ENCODE measurements around the gene RPLP1.
A peak's percentile ranks its signal among the peaks of the same experiment; 100 is the strongest.

The RPLP1 gene

DNA sequence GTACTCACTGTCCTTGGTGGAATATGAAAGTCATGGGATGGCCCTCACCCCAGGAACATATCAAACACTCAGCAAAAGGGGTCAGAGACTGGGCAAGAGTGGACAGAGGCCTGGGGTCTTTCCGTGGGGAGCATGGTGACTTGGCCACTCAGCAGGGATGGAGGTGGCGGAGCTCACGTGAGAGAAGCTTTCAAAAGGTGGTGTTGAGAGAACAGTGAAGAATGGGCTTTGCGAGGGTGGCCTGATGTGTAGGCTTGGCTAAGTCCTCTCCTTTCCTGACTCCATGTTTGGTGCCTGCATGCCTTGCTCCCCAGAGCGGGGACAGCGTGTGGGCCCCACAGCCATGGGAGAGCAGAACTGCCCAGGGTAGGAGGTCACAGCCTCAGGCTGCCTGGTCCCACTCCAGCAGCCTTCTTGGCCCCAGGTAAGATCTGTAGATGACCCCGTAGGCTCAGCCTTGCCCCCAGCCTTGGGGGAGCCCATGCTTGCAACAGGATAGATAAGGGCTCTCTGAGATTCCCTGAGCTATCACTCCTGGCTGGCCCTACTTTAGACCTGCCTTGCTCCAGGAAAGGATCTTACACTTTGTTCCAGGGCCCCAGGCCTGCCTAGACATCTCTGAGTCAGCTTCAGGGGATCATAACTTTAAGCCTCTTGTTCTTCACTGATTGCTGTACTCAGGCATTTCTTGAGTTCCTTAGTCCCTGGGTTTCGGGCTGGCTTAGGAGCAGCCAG is 17.0 kb downstream of the RPLP1 start:
- no peak for DNase-seq (ENCODE audit: low spot score)

DNA sequence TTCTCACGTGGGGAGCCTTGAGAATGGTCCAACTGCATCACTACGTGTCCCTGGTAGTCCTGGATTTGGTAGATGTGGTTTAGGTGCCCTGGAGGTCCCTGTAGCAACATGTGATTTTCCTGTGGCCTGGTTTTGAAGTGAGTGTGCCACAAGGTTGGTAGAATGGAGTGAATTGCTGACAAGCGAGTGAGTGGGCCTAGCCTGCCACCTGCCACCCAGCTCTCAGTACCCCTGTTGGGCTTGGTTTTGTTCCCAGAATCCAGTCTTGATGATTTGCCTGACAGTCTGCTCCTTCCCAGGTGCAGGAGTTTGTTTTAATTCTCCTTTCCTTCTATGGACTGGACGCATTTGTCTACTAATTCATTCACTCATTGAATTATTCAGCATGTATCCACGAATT is 19.4 kb downstream of the RPLP1 start:
- DNase-seq (ENCODE audit: low spot score): no peak

DNA sequence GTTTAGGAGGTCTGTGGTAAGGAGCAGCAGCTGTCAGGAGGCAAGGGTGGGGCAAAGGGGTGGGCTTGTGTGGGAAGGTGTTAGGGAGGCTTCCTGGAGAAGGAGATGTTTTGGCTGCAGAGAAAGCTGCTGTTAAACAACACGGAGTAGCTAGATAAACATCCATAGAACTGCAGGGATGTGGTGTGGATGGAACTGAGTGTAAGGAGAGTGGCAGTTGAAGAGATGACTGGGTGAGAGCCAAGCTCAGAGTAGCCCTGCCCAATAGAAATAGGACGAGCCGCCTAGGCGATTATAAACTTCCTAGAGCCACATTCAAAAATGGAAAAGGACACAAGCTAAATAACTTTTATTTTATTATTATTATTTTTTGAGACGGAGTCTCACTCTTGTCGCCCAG is 19.9 kb downstream of the RPLP1 start:
- DNase-seq (ENCODE audit: low spot score): no peak

DNA sequence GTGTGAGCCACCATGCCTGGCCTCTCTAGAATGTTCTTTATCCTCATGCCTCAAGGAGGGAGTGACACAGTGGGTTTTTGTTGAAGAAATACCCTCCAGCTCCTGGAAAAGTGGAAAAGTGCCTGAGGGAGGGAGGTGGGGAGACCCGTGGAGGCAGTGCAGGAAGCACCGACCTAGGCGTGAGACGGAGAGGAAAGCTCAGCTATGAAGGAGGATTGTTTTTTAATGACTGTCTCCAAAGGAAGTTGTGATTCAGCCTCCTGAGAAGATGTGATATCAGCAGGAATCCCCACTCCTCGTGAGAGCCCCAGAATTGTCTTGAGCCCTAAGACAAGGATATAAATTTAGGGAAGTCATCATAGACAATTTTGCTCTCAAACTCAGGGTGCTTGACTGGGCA is 21.7 kb downstream of the RPLP1 start:
- DNase-seq (ENCODE audit: low spot score): no peak

DNA sequence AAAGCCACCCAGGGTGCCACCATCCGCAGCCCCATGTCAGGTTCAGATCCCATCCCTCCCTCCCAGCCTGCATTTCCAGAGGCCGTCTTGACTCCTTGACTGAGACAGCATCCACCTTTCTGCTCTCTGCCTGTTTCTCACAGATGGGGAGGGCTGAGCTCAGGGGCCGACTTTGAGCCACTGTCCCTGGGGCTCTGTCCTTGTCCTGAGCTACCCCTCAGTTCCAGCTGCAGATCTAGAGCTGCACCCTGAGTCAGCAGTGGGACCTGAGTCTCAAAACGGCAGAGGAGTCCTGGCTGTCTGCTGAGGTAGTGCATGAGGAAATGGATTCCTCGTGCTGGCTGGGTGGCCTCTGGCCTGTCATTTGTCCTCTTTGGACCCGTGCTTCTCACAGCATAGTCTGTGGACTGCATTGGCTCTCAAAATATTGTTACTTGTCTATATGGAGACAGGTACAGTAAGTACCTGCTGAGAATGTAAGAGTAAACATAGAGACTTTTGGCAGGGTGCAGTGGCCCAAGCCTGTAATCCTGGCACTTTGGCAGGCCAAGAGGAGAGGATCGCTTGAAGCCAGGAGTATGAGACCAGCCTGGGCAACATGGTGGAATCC is 22.3 kb downstream of the RPLP1 start:
- no peak for DNase-seq (ENCODE audit: low spot score)

DNA sequence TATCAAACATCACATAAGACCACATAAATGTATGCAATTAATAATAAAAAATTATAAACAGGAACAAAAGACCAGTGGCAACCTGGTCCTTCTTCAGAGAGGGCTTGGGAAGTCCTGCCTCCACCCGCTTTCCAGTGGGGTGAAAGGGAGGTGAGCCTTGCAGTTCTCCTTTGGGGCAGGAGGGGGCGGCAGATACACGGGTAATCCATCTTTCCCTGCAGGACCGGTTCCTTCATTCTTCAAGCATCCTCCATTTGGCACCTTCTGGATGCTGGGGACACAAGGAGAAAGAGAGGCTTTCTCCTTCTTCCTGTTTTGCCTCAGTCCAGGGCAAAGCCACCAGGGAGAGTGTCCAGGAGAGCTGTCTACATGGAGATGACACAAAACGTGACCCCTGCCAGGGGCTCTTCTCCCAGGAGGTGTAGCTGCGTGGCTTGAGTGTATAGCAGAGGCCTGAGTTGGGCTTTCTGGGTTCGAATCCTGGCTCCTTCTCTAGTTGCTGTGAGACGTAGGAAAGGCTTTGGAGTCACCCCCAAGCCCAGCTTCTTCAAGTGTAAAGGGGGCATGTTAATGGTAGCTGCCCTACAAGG is 23.2 kb downstream of the RPLP1 start:
- DNase-seq (ENCODE audit: low spot score): peak; percentile 73

DNA sequence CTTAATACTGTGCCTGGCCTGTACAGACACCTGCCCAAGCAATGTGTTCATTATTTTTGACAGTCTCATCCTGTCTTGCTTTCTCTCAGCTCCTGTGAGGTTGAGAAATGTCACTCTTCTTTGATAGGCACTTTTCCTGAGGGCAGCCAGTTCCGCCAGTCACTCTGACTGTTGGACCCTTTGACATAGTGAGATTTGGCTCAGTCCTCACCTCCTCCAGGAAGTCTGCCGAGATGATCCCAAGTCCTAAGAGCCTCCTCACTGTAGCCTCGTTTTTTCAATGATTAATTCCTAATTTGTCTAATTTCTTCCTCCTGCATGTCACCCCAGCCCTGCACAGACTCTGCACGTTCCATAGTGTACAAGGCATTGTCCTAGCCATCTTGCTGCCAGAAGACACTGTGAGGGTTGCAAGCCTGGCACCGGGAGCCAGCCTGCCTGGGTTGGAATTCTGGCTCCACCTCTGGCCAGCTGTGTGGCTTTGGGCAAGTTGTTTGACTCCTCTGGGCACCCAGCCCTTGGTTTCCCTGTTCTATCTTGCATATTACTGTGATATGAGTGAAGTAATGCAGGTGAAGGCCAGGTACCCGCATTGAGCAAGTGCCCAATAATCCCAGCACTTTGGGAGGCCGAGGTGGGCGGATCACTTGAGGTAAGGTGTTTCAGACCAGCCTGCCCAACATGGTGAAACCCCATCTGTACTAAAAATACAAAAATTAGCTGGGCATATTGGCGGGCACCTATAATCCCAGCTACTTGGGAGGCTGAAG is 24.3 kb downstream of the RPLP1 start:
- no peak for DNase-seq (ENCODE audit: low spot score)

DNA sequence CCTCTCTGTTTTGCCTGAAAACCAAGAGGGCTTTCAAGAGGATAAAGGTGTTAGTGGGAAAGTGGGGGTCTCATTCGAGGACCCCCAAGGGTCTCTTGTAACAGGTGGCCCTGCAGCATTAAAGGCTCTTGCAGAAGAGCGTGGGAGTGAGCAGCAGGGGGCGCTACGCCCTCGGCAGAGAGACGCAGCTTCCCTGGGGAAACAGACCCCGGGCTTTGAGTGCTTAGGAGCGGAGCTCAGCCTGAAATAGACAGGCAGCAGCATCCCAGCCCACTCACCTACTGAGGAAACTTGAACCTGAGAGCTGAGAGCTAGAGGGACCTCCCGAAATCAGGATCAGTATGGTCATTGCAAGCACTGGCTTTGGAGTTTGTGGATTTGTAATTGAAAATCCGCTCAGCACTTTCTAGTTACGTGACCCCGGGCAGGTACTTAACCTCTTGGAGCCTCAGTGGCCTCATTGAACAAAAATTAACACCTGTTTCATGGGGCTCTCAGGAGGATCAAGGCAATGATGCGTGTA is 25.7 kb downstream of the RPLP1 start:
- DNase-seq (ENCODE audit: low spot score): no peak

DNA sequence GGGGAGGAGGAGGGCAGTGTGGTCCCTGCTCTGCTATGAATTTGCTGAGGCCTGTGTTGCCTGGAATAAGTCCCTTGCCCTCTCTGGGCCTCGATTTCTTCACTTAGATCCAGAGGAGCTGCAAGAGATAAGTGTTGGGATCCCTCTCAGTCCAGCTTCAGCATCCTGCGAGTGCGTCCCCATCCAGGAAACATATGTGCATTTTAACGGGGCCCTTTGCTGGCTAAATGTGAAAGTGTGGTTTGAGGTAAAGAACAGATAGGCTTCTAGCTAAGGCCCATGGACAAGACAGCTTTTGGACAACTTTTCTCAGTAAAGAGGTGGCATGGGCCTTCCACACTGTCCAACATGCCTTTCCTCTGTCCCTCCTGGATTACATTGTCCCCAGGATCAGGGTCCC is 26.5 kb downstream of the RPLP1 start:
- DNase-seq (ENCODE audit: low spot score): no peak

DNA sequence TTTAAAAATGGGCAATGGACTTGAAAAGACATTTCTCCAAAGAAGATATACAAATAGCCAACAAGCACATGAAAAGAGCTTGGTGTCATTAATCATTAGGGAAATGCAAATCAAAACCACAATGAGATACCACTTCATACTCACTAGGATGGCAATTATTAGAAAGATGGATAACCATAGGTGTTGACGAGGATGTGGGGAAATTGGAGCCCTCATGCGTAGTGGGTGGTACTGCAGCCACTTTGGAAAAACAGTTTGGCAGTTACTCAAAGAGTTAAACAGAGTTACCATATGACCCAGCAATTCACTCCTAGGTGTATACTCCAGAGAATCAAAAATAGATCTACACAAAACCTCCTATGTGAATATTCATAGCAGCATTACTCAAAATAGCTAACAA is 27.4 kb downstream of the RPLP1 start:
- no peak for DNase-seq (ENCODE audit: low spot score)

DNA sequence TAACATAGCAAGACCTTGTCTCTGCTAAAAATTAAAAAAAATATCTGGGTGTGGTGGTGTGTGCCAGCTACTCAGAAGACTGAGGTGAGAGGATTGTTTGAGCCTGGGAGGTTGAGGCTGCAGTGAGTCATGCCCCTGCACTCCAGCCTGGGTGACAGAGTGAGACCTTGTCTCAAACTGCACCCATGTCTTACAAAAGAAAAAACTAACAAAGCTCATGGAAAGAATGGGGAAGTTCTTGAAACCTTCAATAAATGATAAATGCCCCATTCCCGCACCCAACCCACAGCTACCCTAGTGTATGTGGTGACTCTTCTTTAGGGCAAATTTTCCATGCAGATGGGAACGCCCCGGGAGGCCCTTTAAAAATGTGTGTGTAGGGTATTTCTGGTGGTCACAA is 28.3 kb downstream of the RPLP1 start:
- DNase-seq (ENCODE audit: low spot score): no peak

DNA sequence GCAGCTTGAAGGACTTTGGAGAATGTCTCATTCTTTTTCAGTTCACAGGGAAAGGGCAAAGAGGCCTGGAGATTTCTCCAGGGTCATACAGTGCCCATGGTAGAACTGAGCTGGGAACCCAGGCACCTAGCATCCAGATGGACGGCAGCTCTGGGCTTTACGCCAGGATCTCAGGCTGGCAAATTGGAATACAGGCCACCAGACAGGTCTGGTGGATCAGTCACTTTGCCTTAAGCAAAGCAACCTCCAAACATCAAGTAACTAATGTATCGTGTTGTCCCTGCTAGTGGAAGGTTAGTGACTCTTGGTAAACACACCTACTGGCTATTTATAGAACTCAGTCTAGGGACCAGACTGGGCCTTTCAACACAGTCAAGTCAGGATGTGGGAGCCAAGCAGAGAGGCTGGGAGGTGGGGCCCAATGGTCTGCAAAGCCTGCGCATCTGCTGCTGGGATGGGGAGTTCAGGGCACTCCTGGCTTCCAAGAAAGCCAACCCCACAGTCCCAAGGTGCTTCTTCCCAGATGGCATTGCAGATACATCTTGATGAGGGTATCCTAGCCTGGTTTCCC is 30.2 kb downstream of the RPLP1 start:
- DNase-seq (ENCODE audit: low spot score): no peak

DNA sequence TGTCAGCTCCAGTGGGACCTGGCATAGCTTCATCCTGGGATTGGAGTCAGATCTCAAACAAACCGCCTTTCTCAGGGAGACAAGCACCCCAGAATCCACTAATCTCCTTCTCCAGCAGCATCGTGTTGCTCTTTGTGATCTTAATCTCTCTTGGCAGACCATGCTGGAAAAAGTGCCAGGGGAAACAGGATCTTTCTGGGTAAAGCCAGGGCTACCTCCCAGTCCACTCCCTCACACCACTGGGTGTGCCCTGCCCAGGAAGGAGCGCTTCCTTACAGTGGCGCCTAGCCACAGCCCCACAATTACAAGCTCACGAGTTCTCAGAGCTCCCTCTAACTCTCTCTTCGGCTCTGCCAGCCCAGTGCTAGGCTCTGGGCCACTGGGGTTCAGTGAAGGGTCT is 32.2 kb downstream of the RPLP1 start:
- no peak for DNase-seq (ENCODE audit: low spot score)

DNA sequence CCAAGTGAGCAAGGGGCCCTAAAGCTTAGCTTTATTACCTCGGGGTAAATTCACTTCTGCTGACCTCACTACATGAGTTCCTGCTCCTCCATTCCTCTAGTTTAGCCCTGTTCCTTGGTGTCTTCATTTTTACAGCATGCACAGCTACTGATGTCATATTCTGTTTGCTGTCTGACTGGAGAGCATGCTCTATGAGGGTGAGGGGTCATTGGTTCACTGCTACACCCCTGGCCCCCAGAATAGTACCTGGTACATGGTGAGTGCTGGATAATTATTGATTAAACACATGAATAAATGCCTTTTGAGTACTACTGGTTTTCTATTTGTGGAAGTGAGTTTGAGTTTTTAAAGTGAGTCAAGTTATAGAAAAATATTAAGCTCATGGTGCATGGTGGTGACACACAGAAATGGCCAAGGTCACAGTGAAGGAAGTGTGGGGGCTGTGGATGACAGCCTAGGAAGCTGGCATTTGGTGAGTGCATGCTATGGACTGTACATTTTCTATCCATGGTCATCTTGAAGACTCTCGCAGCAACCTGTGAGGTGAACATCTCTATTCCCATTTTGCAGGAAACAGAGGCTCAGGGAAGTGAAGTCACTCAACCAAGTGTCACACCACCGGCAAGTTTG is 34.0 kb downstream of the RPLP1 start:
- no peak for DNase-seq (ENCODE audit: low spot score)

DNA sequence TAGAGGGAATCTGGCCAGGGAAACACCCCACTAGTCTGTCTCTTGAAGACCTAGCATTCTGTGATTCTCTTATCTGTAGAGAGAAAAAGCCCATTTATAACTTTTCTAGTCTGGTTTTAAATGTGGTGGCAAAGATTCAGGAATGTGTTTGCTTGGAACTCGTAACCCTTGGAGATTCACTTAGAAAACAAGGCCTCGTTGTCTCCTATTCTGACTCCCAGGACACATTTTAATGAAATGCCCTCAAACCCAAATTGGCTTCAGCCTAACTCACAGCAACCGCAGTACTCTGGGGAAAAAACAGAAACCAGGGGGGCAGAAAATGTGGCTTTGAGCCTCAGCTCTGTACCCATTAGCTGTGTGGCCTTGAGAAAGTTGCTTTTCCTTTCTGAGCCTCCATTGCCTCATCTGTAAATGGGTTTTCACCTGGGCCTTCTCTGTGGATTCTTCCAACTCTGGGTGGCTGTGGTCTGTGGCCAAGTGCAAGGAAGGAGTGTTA is 36.5 kb downstream of the RPLP1 start:
- no peak for DNase-seq (ENCODE audit: low spot score)

DNA sequence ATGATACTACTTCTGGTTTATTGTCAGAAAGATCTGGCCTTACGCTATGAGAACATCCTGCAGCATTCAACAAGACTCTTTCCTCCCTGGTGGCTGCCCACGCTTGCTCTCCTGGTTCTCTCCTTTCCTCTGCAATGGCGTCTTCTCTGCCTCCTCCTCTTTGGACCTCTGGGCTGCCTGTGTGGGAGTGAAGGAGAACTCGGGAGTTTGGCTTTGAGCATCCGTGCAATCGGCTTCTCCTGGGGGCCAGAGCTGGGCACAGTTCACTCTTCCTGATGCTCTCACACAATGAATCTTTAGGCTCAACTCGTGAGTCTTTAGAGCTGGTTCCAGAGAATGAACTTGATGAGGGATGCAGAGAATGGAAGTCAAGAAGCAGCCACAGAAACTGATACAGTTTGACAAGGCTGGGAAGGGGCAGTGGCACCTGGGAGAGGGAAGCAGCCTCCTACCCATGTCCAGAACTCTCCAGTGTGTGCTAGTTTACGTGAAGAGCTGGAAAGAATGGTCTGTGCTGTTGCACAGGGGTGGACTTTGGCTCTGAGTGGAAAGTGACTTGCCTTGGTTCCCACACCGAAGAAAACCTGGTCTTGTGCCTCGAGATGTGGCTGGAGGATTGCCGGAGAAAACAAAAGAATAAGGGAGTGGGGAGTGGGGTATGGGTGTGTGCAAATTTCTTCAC is 37.9 kb downstream of the RPLP1 start:
- DNase-seq (ENCODE audit: low spot score): no peak

DNA sequence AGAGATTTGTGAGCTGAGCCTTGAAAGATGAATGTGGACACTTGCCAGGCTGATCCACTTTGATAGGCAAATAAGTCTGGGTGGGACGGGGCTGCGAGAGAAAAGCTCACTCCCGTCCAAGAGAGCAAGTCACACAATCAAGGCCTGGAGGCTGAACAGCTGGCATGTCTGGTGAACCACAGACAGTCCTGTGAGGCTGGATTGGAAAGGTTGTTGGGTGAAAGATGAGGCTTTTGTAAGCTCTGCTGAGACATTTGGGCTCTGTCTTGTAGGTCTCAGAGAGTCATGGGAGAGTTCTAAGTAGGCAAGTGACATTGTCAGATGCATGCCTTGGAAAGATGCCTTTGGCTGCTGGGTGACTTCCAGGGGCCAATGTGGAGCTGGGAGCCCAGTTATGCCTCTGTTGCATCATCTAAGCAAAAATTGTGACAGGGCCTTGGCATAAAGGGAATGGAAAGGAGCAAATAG is 38.5 kb downstream of the RPLP1 start:
- DNase-seq (ENCODE audit: low spot score): no peak

DNA sequence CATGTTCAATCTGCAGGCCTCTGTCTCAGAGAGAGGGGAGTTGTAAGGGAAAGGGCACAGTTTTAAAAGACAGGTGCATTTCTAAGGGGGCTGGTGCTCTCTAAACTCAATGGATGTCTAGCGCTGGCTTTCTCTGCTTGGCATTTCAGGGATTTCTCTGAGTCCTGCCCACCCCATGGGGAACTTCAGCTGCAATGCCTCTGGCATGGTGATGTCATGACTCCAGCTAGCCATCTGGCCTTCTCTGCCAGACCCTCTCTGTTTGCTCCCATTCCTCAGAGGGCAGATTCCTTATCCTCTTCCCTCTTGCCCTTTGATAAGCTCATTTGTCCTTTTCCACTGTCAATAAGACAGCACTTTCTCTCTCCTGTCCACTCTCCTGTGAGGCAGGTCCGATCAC is 40.8 kb downstream of the RPLP1 start:
- no peak for DNase-seq (ENCODE audit: low spot score)

DNA sequence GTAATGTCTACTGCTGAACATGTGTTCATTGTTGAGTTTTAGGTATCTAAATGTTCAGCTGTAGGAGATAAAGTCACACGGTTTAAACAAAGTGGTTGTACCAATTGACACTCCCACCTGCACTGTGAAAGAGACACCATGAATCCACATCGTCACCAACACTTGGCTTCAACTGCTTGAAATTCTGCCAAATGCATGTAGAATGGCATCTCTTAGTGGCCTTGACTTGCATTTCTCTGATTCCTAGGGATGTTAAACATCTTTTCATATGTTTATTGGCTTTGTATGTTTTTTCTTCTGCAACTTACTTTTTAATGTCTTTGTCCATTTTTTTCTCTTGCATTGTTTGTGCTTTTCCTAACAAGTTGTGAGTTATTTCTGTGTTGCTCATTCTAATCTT is 43.4 kb downstream of the RPLP1 start:
- no peak for DNase-seq (ENCODE audit: low spot score)

DNA sequence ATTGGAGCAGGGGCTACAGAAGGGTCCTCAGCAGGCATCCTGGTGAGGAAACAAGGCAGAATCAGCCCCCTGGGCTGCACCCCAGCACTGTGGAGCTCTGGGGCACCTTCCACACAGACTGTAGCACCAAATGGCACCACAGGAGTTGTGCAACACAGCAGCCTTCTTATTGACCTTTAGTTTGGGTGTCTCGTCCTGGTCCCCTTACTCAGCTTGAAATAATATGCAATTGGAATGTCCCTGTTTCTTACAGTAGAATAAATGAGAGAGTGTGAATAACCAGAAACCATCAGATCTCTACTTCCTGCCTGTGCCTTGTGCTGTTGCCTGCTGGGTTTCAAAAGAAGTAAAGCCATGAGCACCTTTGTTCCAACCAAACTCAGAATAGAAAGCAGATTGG is 44.5 kb downstream of the RPLP1 start:
- DNase-seq (ENCODE audit: low spot score): no peak

DNA sequence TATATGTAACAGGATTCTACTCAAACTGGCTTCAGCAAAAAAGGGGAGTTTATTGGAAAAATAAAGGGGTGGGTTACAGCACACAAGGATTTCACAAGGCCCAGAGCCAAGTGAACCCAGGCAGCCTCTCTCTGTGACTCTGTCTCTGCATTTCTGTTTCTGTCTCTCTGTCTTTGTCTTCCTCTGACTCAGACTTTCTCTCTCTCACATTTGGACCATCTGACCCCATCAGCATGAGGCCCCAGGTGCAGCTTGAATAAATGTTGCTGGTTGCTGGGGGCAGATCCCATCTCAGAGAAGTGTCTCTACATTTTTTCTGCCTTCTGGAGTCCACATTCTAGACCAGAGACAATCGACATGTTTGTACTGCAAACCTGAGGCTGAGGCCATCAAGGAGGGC is 45.0 kb downstream of the RPLP1 start:
- no peak for DNase-seq (ENCODE audit: low spot score)
